Hematopoietic multipotent progenitor cell treated with erythropoietin and hydrocortisone succinate and interleukin-3 and kit ligand, for 8 days (in vitro differentiated cells): ENCODE measurements around the gene EGLN3.
"Not testable (repeated sequence)": the region's sequence is repeated elsewhere in the genome, so short reads cannot be mapped to it uniquely, and the experiment has no call there.

Experiments used
- DNase-seq: peaks from one replicate; pipeline ENCODE4 v3.0.0-alpha.2; 2015

The EGLN3 gene

GRCh38 chr14:33934043-33934750 lies 16.7 kb downstream of the EGLN3 start:
- DNase-seq: no peak

- DNase-seq: no peak
Observed at GRCh38 chr14:33933386-33933933, 17.4 kb downstream of the EGLN3 start.

- DNase-seq: no peak
Observed at GRCh38 chr14:33932576-33933345, 18.1 kb downstream of the EGLN3 start.

GRCh38 chr14:33932033-33932432 lies 18.8 kb downstream of the EGLN3 start:
- DNase-seq: no peak

- DNase-seq: no peak
Observed at GRCh38 chr14:33931461-33931860, 19.4 kb downstream of the EGLN3 start.

- DNase-seq: no peak
Observed at GRCh38 chr14:33930439-33930838, 20.4 kb downstream of the EGLN3 start.

- DNase-seq: no peak
Observed at GRCh38 chr14:33929799-33930408, 21.0 kb downstream of the EGLN3 start.

- no peak for DNase-seq
Observed at GRCh38 chr14:33928895-33929294, 22.0 kb downstream of the EGLN3 start.

GRCh38 chr14:33927944-33928343 lies 22.9 kb downstream of the EGLN3 start:
- DNase-seq: no peak

GRCh38 chr14:33926967-33927366 lies 23.9 kb downstream of the EGLN3 start:
- DNase-seq: not testable (repeated sequence)

GRCh38 chr14:33925946-33926345 lies 24.9 kb downstream of the EGLN3 start:
- no peak for DNase-seq

GRCh38 chr14:33925235-33925634 lies 25.6 kb downstream of the EGLN3 start:
- no peak for DNase-seq

- no peak for DNase-seq
Observed at GRCh38 chr14:33924566-33925100, 26.2 kb downstream of the EGLN3 start.

GRCh38 chr14:33922125-33922524 lies 28.7 kb downstream of the EGLN3 start:
- no peak for DNase-seq

- no peak for DNase-seq
Observed at GRCh38 chr14:33918256-33918655, 32.6 kb downstream of the EGLN3 start.

- peak; percentile 47 for DNase-seq
Observed at GRCh38 chr14:33917661-33918060, 33.2 kb downstream of the EGLN3 start.

- DNase-seq: peak; percentile 83
Observed at GRCh38 chr14:33916663-33917565, 34.0 kb downstream of the EGLN3 start.

- no peak for DNase-seq
Observed at GRCh38 chr14:33915682-33916081, 35.2 kb downstream of the EGLN3 start.

- DNase-seq: peak; percentile 44
Observed at GRCh38 chr14:33914676-33915516, 36.0 kb downstream of the EGLN3 start.

GRCh38 chr14:33911046-33911445 lies 39.8 kb downstream of the EGLN3 start:
- DNase-seq: no peak

- no peak for DNase-seq
Observed at GRCh38 chr14:33910435-33910834, 40.4 kb downstream of the EGLN3 start.
